MM.1S (cell line): Measurements from ENCODE around the gene HOXC9.

Experiments used
- CTCF ChIP-seq: fragments of 300-600 bp; sonication (generic); IDR thresholded peaks from 2 replicates; pipeline ENCODE4 v1.5.1; 2016; ENCODE audit warnings: antibody characterized with exemption, low read length, mixed read lengths
- EZH2 ChIP-seq: fragments of 300-600 bp; sonication (generic); optimal IDR thresholded peaks from 2 replicates; pipeline ENCODE3; 2017; ENCODE audit warnings: low read depth, mild to moderate bottlenecking, antibody characterized with exemption, low read length, mixed read lengths
- EZH2phosphoT487 ChIP-seq: fragments of 300-600 bp; sonication (generic); IDR thresholded peaks from 2 replicates; pipeline ENCODE4 v1.6.1; 2018; ENCODE audit warnings: antibody characterized with exemption, low read length

GRCh38 chr12:54019924-54020590, 20.1 kb downstream of the HOXC9 start:
- TF ChIP-seq CTCF (no peak), EZH2 (no peak), EZH2phosphoT487 (no peak)
